Measurements from ENCODE around the gene LRRC36.
"Not testable (repeated sequence)": the region's sequence is repeated elsewhere in the genome, so short reads cannot be mapped to it uniquely, and the experiment has no call there.

Gene LRRC36

GRCh38 chr16:67345401-67345800, 18.8 kb downstream of the LRRC36 start:
- no peak for DNase-seq (ENCODE audit: low read depth, low spot score)

GRCh38 chr16:67346341-67346740, 19.7 kb downstream of the LRRC36 start:
- DNase-seq (ENCODE audit: low read depth, low spot score), result no peak

GRCh38 chr16:67349172-67349571, 22.6 kb downstream of the LRRC36 start:
- DNase-seq (ENCODE audit: low read depth, low spot score), result no peak

GRCh38 chr16:67350324-67350723, 23.7 kb downstream of the LRRC36 start:
- DNase-seq (ENCODE audit: low read depth, low spot score), result no peak

GRCh38 chr16:67352463-67352862, 25.8 kb downstream of the LRRC36 start:
- DNase-seq (ENCODE audit: low read depth, low spot score), result not testable (repeated sequence)

- no peak for DNase-seq (ENCODE audit: low read depth, low spot score)
Measured at GRCh38 chr16:67356396-67356795, 29.8 kb downstream of the LRRC36 start.

- no peak for DNase-seq (ENCODE audit: low read depth, low spot score)
Measured at GRCh38 chr16:67357561-67357960, 30.9 kb downstream of the LRRC36 start.

GRCh38 chr16:67359540-67360269, 33.1 kb downstream of the LRRC36 start:
- not testable (repeated sequence) for DNase-seq (ENCODE audit: low read depth, low spot score)

- DNase-seq (ENCODE audit: low read depth, low spot score), result no peak
Measured at GRCh38 chr16:67361038-67361437, 34.4 kb downstream of the LRRC36 start.

GRCh38 chr16:67364600-67365235, 38.1 kb downstream of the LRRC36 start:
- no peak for DNase-seq (ENCODE audit: low read depth, low spot score)

- DNase-seq (ENCODE audit: low read depth, low spot score), result no peak
Measured at GRCh38 chr16:67370661-67371060, 44.0 kb downstream of the LRRC36 start.

GRCh38 chr16:67372664-67373063, 46.0 kb downstream of the LRRC36 start:
- DNase-seq (ENCODE audit: low read depth, low spot score), result no peak

- not testable (repeated sequence) for DNase-seq (ENCODE audit: low read depth, low spot score)
Measured at GRCh38 chr16:67376012-67376411, 49.4 kb downstream of the LRRC36 start.

GRCh38 chr16:67378642-67379041, 52.0 kb downstream of the LRRC36 start:
- DNase-seq (ENCODE audit: low read depth, low spot score), result no peak

GRCh38 chr16:67383284-67383683, 56.7 kb downstream of the LRRC36 start:
- no peak for DNase-seq (ENCODE audit: low read depth, low spot score)

- DNase-seq (ENCODE audit: low read depth, low spot score), result no peak
Measured at GRCh38 chr16:67384778-67385510, 58.3 kb downstream of the LRRC36 start.

GRCh38 chr16:67386861-67387455, 60.3 kb downstream of the LRRC36 start:
- DNase-seq (ENCODE audit: low read depth, low spot score), result no peak

- DNase-seq (ENCODE audit: low read depth, low spot score), result no peak
Measured at GRCh38 chr16:67387479-67388079, 61.0 kb downstream of the LRRC36 start.

GRCh38 chr16:67388191-67388590, 61.6 kb downstream of the LRRC36 start:
- DNase-seq (ENCODE audit: low read depth, low spot score), result no peak

GRCh38 chr16:67388591-67388990, 62.0 kb downstream of the LRRC36 start:
- no peak for DNase-seq (ENCODE audit: low read depth, low spot score)

GRCh38 chr16:67389911-67390815, 63.5 kb downstream of the LRRC36 start:
- no peak for DNase-seq (ENCODE audit: low read depth, low spot score)
